Activated CD8-positive, alpha-beta memory T cell treated with anti-CD3 and anti-CD28 coated beads, Interleukin-2, amount 10 ng/mL, durations not matched to agents 7 days and 5 days (primary cell): Measurements from ENCODE around the gene NFIB. TPM values are rescaled to one million over a fixed set of nuclear protein-coding genes. Genes with fewer than 3 reads are reported as not detected.

ENCODE experiments used
- ATAC-seq: fragments of 150-1000 bp; cut with Tn5 transposase; one replicate; pipeline ENCODE4 v1.10.0; 2021; ENCODE audit warnings: moderate library complexity
- CTCF ChIA-PET: fragments of 350-600 bp; sonication (Branson Sonifier 250); formaldehyde crosslinking; loops from one replicate; lab custom pipeline; 2021; ENCODE audit warnings: antibody characterized with exemption; lab: Charles Lee
- DNase-seq: peaks from one replicate; pipeline ENCODE4 v3.0.0-alpha.2; 2020
- H3K27ac Mint-ChIP-seq: one replicate; pipeline ENCODE4 v1.8.0; 2021; ENCODE audit warnings: mild to moderate bottlenecking, mixed read lengths
- H3K27me3 Mint-ChIP-seq: one replicate; pipeline ENCODE4 v1.8.0; 2021; ENCODE audit warnings: mixed read lengths
- H3K36me3 Mint-ChIP-seq: one replicate; pipeline ENCODE4 v1.8.0; 2021; ENCODE audit warnings: mild to moderate bottlenecking, mixed read lengths
- H3K4me1 Mint-ChIP-seq: one replicate; pipeline ENCODE4 v1.8.0; 2021; ENCODE audit warnings: mixed read lengths
- H3K4me3 Mint-ChIP-seq: one replicate; pipeline ENCODE4 v1.8.0; 2021; ENCODE audit warnings: mild to moderate bottlenecking, moderate library complexity, mixed read lengths
- H3K9me3 Mint-ChIP-seq: one replicate; pipeline ENCODE4 v1.8.0; 2022; ENCODE audit warnings: low read depth, mixed read lengths
- total RNA-seq, 2 experiments: library from RNA; stranded (reverse); gene quantifications; one replicate each; pipeline ENCODE4 v1.2.3, GENCODE V29; 2021

NFIB gene
- total RNA-seq, 2 experiments from 2014 or later: not detected

GRCh38 chr9:14164908-14165307 is 149.0 kb downstream of the NFIB start:
- CTCF ChIA-PET: no interaction called here
- ATAC-seq: no peak
- Mint-ChIP-seq H3K36me3 (no peaks in the 10 kb centered on the region), H3K4me3 (no peak overlapping the region), H3K27me3 (no peaks in the 10 kb centered on the region), H3K4me1 (no peaks in the 10 kb centered on the region), H3K9me3 (peaks cover 2% of the 10 kb centered on the region), H3K27ac (no peak overlapping the region)
- DNase-seq: no peak

- Mint-ChIP-seq H3K4me1 (peaks cover 3% of the 10 kb centered on the region), H3K9me3 (no peaks in the 10 kb centered on the region), H3K27me3 (no peaks in the 10 kb centered on the region), H3K4me3 (no peak overlapping the region), H3K36me3 (no peaks in the 10 kb centered on the region), H3K27ac (no peak overlapping the region)
- DNase-seq: no peak
- CTCF ChIA-PET: no interaction called here
- ATAC-seq: no peak
Measured at GRCh38 chr9:14159440-14160216, 154.3 kb downstream of the NFIB start.

- H3K4me3 Mint-ChIP-seq: no peak overlapping the region
- no peak overlapping the region for H3K27ac Mint-ChIP-seq
- DNase-seq (no peak), ATAC-seq (no peak)
- H3K36me3 Mint-ChIP-seq: no peaks in the 10 kb centered on the region
- no peaks in the 10 kb centered on the region for H3K9me3 Mint-ChIP-seq
- CTCF ChIA-PET: no interaction called here
- H3K4me1 Mint-ChIP-seq: peaks cover 3% of the 10 kb centered on the region
- H3K27me3 Mint-ChIP-seq: no peaks in the 10 kb centered on the region
Measured at GRCh38 chr9:14158916-14159315, 155.0 kb downstream of the NFIB start.

GRCh38 chr9:14158136-14158813 is 155.7 kb downstream of the NFIB start:
- H3K27ac Mint-ChIP-seq: no peak overlapping the region
- peaks cover 3% of the 10 kb centered on the region for H3K4me1 Mint-ChIP-seq
- CTCF ChIA-PET: no interaction called here
- ATAC-seq (no peak), DNase-seq (no peak)
- no peaks in the 10 kb centered on the region for H3K36me3 Mint-ChIP-seq
- no peaks in the 10 kb centered on the region for H3K27me3 Mint-ChIP-seq
- no peaks in the 10 kb centered on the region for H3K9me3 Mint-ChIP-seq
- no peak overlapping the region for H3K4me3 Mint-ChIP-seq

GRCh38 chr9:14157191-14157590 is 156.8 kb downstream of the NFIB start:
- H3K27me3 Mint-ChIP-seq: no peaks in the 10 kb centered on the region
- no peaks in the 10 kb centered on the region for H3K36me3 Mint-ChIP-seq
- no peaks in the 10 kb centered on the region for H3K9me3 Mint-ChIP-seq
- CTCF ChIA-PET: no interaction called here
- ATAC-seq (no peak), DNase-seq (no peak)
- no peak overlapping the region for H3K4me3 Mint-ChIP-seq
- H3K27ac Mint-ChIP-seq: no peak overlapping the region
- peaks cover 3% of the 10 kb centered on the region for H3K4me1 Mint-ChIP-seq

GRCh38 chr9:14156046-14156445 is 157.9 kb downstream of the NFIB start:
- no peak overlapping the region for H3K27ac Mint-ChIP-seq
- H3K27me3 Mint-ChIP-seq: no peaks in the 10 kb centered on the region
- no peak overlapping the region for H3K4me3 Mint-ChIP-seq
- peaks cover 3% of the 10 kb centered on the region for H3K4me1 Mint-ChIP-seq
- DNase-seq (no peak), ATAC-seq (no peak)
- CTCF ChIA-PET: no interaction called here
- no peaks in the 10 kb centered on the region for H3K36me3 Mint-ChIP-seq
- H3K9me3 Mint-ChIP-seq: no peaks in the 10 kb centered on the region

GRCh38 chr9:14155237-14155636 is 158.7 kb downstream of the NFIB start:
- Mint-ChIP-seq H3K27me3 (no peaks in the 10 kb centered on the region), H3K36me3 (no peaks in the 10 kb centered on the region), H3K9me3 (no peaks in the 10 kb centered on the region), H3K4me3 (no peak overlapping the region), H3K4me1 (peaks cover 3% of the 10 kb centered on the region), H3K27ac (no peak overlapping the region)
- DNase-seq: no peak
- ATAC-seq: no peak
- CTCF ChIA-PET: no interaction called here

GRCh38 chr9:14153310-14153720 is 160.6 kb downstream of the NFIB start:
- Mint-ChIP-seq H3K4me3 (no peak overlapping the region), H3K27me3 (no peaks in the 10 kb centered on the region), H3K27ac (no peak overlapping the region), H3K4me1 (peaks cover 3% of the 10 kb centered on the region), H3K36me3 (no peaks in the 10 kb centered on the region), H3K9me3 (no peaks in the 10 kb centered on the region)
- DNase-seq: no peak
- ATAC-seq: no peak
- CTCF ChIA-PET: no interaction called here

GRCh38 chr9:14151451-14151850 is 162.5 kb downstream of the NFIB start:
- Mint-ChIP-seq H3K4me3 (no peak overlapping the region), H3K36me3 (no peaks in the 10 kb centered on the region), H3K4me1 (peaks cover 3% of the 10 kb centered on the region), H3K9me3 (peaks cover 2% of the 10 kb centered on the region), H3K27ac (no peak overlapping the region), H3K27me3 (no peaks in the 10 kb centered on the region)
- ATAC-seq (no peak), DNase-seq (no peak)
- CTCF ChIA-PET: no interaction called here

- Mint-ChIP-seq H3K4me3 (no peak overlapping the region), H3K27ac (no peak overlapping the region), H3K9me3 (peaks cover 2% of the 10 kb centered on the region), H3K4me1 (no peaks in the 10 kb centered on the region), H3K27me3 (no peaks in the 10 kb centered on the region), H3K36me3 (no peaks in the 10 kb centered on the region)
- ATAC-seq (no peak), DNase-seq (no peak)
- CTCF ChIA-PET: no interaction called here
Measured at GRCh38 chr9:14148501-14149103, 165.3 kb downstream of the NFIB start.

- no peak overlapping the region for H3K4me3 Mint-ChIP-seq
- no peaks in the 10 kb centered on the region for H3K36me3 Mint-ChIP-seq
- no peaks in the 10 kb centered on the region for H3K27me3 Mint-ChIP-seq
- ATAC-seq (no peak), DNase-seq (no peak)
- CTCF ChIA-PET: no interaction called here
- peaks cover 2% of the 10 kb centered on the region for H3K9me3 Mint-ChIP-seq
- H3K27ac Mint-ChIP-seq: no peak overlapping the region
- H3K4me1 Mint-ChIP-seq: no peaks in the 10 kb centered on the region
Measured at GRCh38 chr9:14147738-14148137, 166.2 kb downstream of the NFIB start.

GRCh38 chr9:14146201-14146874 is 167.6 kb downstream of the NFIB start:
- Mint-ChIP-seq H3K36me3 (no peaks in the 10 kb centered on the region), H3K4me1 (no peaks in the 10 kb centered on the region), H3K27ac (no peak overlapping the region), H3K9me3 (peaks cover 2% of the 10 kb centered on the region), H3K4me3 (no peak overlapping the region), H3K27me3 (no peaks in the 10 kb centered on the region)
- no peak for DNase-seq
- ATAC-seq: no peak
- CTCF ChIA-PET: no interaction called here

- no peaks in the 10 kb centered on the region for H3K27me3 Mint-ChIP-seq
- no peaks in the 10 kb centered on the region for H3K4me1 Mint-ChIP-seq
- peaks cover 2% of the 10 kb centered on the region for H3K9me3 Mint-ChIP-seq
- no peak overlapping the region for H3K27ac Mint-ChIP-seq
- no peak overlapping the region for H3K4me3 Mint-ChIP-seq
- no peak for ATAC-seq
- CTCF ChIA-PET: no interaction called here
- no peaks in the 10 kb centered on the region for H3K36me3 Mint-ChIP-seq
- DNase-seq: no peak
Measured at GRCh38 chr9:14144215-14144614, 169.7 kb downstream of the NFIB start.
